GM12872 (cell line): Measurements from ENCODE around the gene UTRN.

ENCODE experiments used
- TF ChIP-seq, protein P1 (sequence below): IDR thresholded peaks from 3 replicates; pipeline ENCODE4 v1.5.1; 2011; ENCODE audit warnings: low read depth, mild to moderate bottlenecking, low read length, moderate library complexity; ENCODE audit not compliant: insufficient read depth

The UTRN gene

GRCh38 chr6:144325232-144325631 lies 40.1 kb downstream of the UTRN start:
- TF ChIP-seq, protein P1, sequence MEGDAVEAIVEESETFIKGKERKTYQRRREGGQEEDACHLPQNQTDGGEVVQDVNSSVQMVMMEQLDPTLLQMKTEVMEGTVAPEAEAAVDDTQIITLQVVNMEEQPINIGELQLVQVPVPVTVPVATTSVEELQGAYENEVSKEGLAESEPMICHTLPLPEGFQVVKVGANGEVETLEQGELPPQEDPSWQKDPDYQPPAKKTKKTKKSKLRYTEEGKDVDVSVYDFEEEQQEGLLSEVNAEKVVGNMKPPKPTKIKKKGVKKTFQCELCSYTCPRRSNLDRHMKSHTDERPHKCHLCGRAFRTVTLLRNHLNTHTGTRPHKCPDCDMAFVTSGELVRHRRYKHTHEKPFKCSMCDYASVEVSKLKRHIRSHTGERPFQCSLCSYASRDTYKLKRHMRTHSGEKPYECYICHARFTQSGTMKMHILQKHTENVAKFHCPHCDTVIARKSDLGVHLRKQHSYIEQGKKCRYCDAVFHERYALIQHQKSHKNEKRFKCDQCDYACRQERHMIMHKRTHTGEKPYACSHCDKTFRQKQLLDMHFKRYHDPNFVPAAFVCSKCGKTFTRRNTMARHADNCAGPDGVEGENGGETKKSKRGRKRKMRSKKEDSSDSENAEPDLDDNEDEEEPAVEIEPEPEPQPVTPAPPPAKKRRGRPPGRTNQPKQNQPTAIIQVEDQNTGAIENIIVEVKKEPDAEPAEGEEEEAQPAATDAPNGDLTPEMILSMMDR, result no peak

DNA sequence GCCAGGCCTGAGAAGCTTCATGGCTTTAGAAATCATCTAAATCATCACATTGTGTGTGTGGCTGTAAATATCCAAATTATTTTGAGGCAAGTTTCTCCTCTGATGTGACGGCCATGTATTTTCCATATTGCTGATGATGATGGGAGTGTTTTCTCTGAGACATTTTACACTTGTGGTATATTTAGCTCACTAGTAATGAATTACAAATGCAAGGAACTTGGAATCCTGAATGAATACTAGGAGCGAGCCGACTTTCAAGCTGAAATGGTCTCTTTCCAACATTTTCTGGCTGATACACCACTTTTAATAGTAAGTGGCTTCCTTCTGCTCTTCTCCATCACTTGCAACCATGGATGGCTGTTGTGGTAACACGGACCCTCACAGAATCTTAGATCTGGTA lies 41.3 kb downstream of the UTRN start:
- TF ChIP-seq, protein P1, result no peak

DNA sequence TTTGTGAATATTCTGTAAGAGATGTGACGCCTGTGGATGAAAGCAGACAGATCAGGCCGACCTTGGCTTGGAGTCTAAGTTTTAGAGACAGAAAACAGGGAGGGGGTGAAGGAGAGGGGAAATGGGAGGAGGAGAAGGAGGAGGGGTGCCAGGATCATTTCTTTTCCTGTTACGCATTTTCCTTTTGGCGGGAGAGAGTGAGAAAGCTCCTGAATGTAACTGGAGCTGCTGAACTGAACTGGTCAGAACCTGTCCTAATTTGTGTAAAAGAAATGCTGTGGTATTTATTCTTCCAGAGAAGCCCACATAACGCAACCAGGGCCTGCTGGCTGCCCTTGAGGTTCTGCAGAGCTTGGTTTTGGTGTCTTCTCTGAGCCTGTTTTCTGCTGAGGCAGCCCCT lies 41.9 kb downstream of the UTRN start:
- TF ChIP-seq, protein P1, result no peak

GRCh38 chr6:144330017-144330987 lies 45.2 kb downstream of the UTRN start:
- TF ChIP-seq, protein P1, result no peak

GRCh38 chr6:144331491-144331969 lies 46.4 kb downstream of the UTRN start:
- TF ChIP-seq, protein P1, result no peak

- TF ChIP-seq, protein P1, result no peak
These were observed 47.0 kb downstream of the UTRN start for GRCh38 chr6:144332177-144332576.

DNA sequence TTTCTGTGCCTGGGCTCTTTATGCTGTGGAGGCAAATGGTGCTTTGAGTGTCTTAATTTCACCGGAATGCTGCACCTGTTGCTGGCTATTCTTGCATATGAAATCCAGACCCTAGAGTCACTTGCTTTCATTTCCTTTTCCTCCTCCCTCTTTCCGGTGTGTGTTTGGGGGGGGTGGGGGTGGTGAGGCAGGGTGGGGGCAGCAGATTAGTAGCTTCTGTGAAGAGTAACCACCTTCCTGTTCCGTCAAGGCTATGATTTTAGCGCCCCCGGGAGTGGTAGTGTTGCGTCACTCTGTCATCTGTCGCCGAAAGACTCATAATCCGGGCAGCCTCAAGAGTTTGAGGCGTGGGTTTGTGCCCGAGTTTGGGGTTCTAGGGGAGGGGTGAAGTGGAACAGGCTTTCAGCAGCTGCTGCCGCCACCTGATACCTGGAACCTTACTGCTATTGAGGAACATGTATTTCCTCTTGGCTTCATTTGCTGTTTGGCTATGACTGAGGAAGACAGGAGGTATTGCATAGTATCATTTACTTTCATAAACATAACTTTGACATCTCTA lies 49.1 kb downstream of the UTRN start:
- TF ChIP-seq, protein P1, result 0 out of 3 replicates have a peak, but pooled peaks have one; percentile 8
